WERI-Rb-1 (cell line): ENCODE measurements around the gene C4orf51.

Source experiments
- DNase-seq: peaks from one replicate; pipeline ENCODE4 v3.0.0-alpha.2; 2020
- H3K27ac ChIP-seq: fragments of 250-450 bp; sonication (Bioruptor Pico); 2 replicates; pipeline ENCODE4 v1.5.1; 2020; ENCODE audit warnings: mild to moderate bottlenecking, moderate library complexity
- H3K27me3 ChIP-seq: fragments of 250-450 bp; sonication (Bioruptor Pico); 2 replicates; pipeline ENCODE4 v1.5.1; 2021; ENCODE audit warnings: mild to moderate bottlenecking, low read depth, moderate library complexity; ENCODE audit not compliant: insufficient read depth, severe bottlenecking
- H3K36me3 ChIP-seq: fragments of 250-450 bp; sonication (Bioruptor Pico); 2 replicates; pipeline ENCODE4 v1.5.1; 2020; ENCODE audit warnings: mild to moderate bottlenecking, moderate library complexity
- H3K4me3 ChIP-seq: 2 replicates; pipeline ENCODE4 v1.5.1; 2011; ENCODE audit warnings: low read depth, mild to moderate bottlenecking, control low read depth, low read length
- H3K9me3 ChIP-seq: fragments of 250-450 bp; sonication (Bioruptor Pico); 2 replicates; pipeline ENCODE4 v1.5.1; 2021; ENCODE audit warnings: mild to moderate bottlenecking, moderate library complexity; ENCODE audit not compliant: severe bottlenecking
- TF ChIP-seq, protein P1 (sequence below): IDR thresholded peaks from 2 replicates; pipeline ENCODE4 v1.5.1; 2011; ENCODE audit warnings: low read depth, mild to moderate bottlenecking, control low read depth, inconsistent platforms, low read length

Gene C4orf51

DNA sequence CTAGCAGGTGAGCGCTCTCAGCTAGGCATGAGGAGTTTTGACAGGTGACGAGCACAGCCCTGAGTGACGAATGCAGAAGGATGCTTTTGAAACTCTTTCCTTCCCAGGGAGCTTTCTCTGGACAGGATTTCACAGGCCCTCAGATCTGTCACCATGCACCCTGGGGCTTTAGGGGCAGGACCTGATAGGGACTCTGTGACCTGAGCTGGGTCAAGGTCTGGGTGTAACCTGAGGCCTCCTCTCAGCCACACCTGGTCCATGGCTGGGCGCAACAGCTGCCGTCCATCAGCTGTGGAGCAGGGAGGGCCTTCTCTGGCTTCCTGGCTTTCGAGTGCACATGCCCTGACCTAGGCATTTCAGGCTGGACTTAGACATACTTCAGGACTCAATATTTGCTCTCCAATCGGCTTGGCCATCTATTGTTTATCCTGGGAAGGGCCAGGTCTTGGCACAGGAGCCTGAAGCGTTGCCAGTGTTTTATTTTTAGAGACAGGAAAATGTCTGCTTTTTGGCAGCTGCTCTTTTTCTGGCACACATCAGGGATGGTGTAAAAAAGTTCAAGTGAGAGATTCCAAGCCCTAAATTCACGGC is 56.4 kb downstream of the C4orf51 start:
- Histone ChIP-seq H3K9me3 (no peaks in the 10 kb centered on the region), H3K27me3 (no peaks in the 10 kb centered on the region), H3K27ac (no peak overlapping the region), H3K36me3 (no peaks in the 10 kb centered on the region), H3K4me3 (no peak overlapping the region)
- no peak for DNase-seq
- TF ChIP-seq, protein P1, sequence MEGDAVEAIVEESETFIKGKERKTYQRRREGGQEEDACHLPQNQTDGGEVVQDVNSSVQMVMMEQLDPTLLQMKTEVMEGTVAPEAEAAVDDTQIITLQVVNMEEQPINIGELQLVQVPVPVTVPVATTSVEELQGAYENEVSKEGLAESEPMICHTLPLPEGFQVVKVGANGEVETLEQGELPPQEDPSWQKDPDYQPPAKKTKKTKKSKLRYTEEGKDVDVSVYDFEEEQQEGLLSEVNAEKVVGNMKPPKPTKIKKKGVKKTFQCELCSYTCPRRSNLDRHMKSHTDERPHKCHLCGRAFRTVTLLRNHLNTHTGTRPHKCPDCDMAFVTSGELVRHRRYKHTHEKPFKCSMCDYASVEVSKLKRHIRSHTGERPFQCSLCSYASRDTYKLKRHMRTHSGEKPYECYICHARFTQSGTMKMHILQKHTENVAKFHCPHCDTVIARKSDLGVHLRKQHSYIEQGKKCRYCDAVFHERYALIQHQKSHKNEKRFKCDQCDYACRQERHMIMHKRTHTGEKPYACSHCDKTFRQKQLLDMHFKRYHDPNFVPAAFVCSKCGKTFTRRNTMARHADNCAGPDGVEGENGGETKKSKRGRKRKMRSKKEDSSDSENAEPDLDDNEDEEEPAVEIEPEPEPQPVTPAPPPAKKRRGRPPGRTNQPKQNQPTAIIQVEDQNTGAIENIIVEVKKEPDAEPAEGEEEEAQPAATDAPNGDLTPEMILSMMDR = no peak

DNA sequence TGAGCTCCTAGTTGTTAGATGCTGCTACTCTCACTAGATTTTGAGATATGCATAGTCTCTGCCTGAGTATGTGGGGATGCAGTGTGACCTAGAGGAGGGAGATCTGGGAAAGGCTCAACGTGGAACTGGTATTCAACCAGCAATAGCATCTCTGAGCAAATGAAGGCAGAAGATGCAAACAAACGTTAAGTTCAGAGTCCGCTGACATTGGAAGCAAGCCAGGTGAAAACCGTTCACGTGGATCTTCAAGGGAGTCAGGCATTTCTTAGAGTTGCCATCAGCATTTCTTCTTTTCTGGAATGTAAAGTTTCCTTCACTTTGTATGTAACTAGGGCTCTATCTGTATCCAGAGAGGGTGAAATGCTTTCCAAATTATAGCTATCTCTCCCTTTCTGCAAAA is 59.9 kb downstream of the C4orf51 start:
- no peaks in the 10 kb centered on the region for H3K36me3 ChIP-seq
- H3K27me3 ChIP-seq = no peaks in the 10 kb centered on the region
- DNase-seq = no peak
- no peak overlapping the region for H3K27ac ChIP-seq
- TF ChIP-seq, protein P1 = no peak
- no peaks in the 10 kb centered on the region for H3K9me3 ChIP-seq
- no peak overlapping the region for H3K4me3 ChIP-seq

DNA sequence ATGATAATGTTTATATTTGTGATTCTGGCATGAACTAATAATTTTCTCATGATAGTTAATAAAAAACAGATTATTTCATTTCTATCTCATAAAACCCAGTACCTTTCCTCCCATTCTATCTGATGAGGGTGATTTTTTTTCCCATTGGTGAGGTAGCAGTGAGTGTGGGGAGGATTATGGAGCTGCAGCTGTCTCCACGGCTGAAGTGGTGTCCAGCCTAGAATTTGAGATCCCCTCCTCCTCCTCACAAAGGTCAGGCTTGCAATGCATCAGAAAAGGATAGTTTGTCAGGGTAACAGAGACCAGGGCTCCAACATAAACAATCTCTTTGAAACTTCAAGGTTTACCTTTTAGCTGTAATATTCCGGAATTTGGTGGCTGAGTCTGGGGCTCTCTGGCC is 60.9 kb downstream of the C4orf51 start:
- no peak overlapping the region for H3K27ac ChIP-seq
- H3K36me3 ChIP-seq = no peaks in the 10 kb centered on the region
- H3K27me3 ChIP-seq = no peaks in the 10 kb centered on the region
- no peak overlapping the region for H3K4me3 ChIP-seq
- no peaks in the 10 kb centered on the region for H3K9me3 ChIP-seq
- no peak for DNase-seq
- TF ChIP-seq, protein P1 = no peak

DNA sequence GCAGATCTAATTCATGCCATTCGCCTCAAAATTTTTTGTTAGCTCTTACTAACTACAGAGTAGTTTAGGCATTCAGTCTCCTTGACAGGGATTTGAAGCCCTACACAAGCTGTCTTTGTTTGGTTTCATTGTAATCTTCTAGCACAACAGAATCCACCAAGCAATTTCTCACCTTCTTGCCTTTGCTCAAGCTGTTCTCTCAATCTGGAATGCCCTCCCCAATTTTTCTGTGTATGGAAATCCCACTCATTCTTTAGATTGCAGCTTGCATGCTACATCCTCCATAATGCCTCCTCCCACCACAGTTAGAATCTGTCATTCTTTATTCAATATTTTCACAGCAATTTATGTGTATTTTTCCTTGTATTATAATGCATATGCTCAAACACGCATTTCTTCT is 63.7 kb downstream of the C4orf51 start:
- no peaks in the 10 kb centered on the region for H3K9me3 ChIP-seq
- H3K27me3 ChIP-seq = no peaks in the 10 kb centered on the region
- H3K4me3 ChIP-seq = no peak overlapping the region
- no peak for DNase-seq
- H3K36me3 ChIP-seq = no peaks in the 10 kb centered on the region
- TF ChIP-seq, protein P1 = no peak
- H3K27ac ChIP-seq = no peak overlapping the region; the same call in 1 of the 2 replicates

DNA sequence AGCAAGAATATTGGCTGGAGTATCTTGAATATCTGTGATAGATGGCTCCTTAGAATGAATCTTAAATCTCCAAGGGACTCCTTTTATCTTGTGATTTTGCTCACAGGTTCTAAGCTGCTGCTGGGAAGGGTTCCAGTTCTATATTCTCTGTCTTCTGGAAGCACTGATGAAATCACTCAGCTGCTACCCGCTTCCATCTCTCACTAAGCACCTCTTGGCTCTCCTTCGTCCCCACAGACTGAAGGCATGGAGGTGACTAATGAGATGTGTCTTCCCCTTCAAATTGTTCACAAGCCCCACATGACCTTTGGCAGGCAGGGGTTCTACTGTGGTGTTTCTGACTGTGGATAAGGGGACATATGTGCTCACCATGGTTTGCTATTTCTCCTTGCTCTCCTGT is 75.9 kb downstream of the C4orf51 start:
- no peak overlapping the region for H3K27ac ChIP-seq
- TF ChIP-seq, protein P1 = no peak
- peaks cover 14% of the 10 kb centered on the region for H3K36me3 ChIP-seq
- H3K9me3 ChIP-seq = no peaks in the 10 kb centered on the region
- DNase-seq = no peak
- no peak overlapping the region for H3K4me3 ChIP-seq
- no peaks in the 10 kb centered on the region for H3K27me3 ChIP-seq

DNA sequence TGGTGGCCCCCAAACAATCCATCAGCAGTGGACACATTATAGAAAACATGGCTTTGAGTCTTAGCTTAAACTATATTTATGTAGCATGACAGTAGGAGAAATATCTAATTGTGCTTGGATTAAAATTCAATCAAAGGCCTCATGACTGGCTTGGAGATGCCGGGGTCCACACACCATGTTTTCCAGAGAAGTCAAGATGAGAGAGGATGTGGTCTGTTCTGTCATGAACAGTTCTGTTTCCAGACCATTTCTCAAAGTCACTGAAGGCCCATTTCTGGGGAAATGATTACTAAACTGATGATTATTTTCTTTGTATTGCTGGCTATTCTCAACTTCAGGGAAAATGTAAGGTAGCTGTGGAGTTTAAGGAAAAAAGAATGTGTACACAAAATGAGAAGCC is 76.3 kb downstream of the C4orf51 start:
- Histone ChIP-seq H3K4me3 (no peak overlapping the region), H3K9me3 (no peaks in the 10 kb centered on the region), H3K36me3 (peaks cover 18% of the 10 kb centered on the region), H3K27me3 (no peaks in the 10 kb centered on the region), H3K27ac (no peak overlapping the region)
- DNase-seq = no peak
- TF ChIP-seq, protein P1 = no peak
